HG03039 (cell line): ENCODE results near the gene NELL2.
"Not testable (repeated sequence)": the region's sequence is repeated elsewhere in the genome, so short reads cannot be mapped to it uniquely, and the experiment has no call there.

Experiments
- ATAC-seq: cut with Tn5 transposase; IDR thresholded peaks from one replicate; pipeline ENCODE4 v1.9.1; 2021; ENCODE audit warnings: mild to moderate bottlenecking, moderate library complexity; ENCODE audit not compliant: unreplicated experiment

The NELL2 gene

GRCh38 chr12:44779766-44780165 is 96.3 kb downstream of the NELL2 start:
- ATAC-seq = no peak

DNA sequence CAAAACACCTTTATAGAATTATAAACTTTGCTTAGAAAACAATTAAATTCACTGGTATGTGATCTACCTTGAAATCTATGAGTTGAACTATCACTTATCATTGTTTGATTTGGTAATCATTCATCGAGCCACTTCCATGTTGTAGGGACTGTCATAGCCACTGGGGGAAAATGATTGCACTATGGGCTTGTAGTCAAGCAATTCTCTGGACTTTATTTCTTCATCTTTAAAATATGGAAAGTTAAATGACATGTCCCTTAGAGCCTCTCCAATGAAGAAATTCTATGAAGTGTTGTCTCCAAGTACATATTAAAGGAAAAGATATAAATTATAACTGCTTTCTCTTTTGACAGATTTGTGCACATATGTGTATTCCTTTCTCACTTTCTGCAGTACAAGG is 97.3 kb downstream of the NELL2 start:
- ATAC-seq = no peak

- no peak for ATAC-seq
These were observed 99.1 kb downstream of the NELL2 start for GRCh38 chr12:44777044-44777443.

DNA sequence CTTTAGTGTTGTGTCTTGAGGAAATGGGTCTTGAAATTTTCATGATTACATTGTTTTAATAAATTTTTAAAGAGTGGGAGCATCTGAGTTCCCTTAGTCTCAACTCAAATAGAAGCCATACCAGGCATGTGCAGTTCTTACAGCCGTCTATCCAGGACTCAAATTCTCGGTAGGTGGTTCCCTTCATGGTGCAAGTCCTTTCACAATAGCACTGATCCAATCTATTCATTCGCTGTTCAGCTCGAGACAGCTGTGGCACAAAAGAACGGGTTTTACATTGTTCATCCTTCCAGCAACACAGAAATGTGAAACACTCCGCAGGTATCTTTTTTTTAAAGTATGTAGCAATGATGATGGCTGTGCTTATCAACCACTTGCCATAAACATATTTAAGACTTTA is 100.2 kb downstream of the NELL2 start:
- no peak for ATAC-seq

GRCh38 chr12:44774815-44775411 is 101.2 kb downstream of the NELL2 start:
- no peak for ATAC-seq

- ATAC-seq = no peak
These were observed 104.6 kb downstream of the NELL2 start for GRCh38 chr12:44771485-44772021.

DNA sequence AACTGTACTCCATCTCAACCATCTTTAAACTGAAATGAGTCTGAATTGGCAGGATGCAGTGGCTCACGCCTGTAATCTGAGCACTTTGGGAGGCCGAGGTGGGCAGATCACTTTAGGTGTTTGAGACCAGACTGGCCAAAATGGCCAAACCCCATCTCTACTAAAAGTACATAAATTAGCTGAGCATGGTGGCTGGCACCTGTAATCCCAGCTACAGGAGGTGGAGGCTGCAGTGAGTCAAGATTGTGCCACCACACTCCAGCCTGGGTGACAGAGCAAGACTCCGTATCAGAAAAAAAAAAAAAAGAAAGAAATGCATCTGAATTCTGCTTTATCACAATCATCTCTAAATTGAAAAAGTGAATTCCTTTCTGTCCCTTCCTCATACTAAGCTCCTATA is 110.3 kb downstream of the NELL2 start:
- no peak for ATAC-seq

DNA sequence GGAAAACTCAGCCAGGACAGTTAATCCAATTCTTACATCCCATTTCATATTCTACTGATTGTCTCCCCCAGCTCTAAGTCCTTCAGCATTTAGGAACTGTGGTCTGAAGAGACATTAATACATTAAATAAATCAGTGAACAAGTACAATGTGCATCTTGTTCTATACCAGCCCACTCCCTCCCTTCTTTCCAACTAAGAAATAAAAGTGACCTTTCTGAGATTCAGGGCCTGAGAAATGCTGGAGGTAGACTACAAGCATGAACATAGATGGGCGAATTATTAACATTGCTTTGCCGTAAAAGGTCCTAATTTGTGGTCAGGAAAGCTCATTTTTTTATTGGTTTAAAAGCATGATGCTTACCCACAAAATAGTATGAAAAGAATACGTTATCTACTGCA is 113.1 kb downstream of the NELL2 start:
- ATAC-seq = no peak

DNA sequence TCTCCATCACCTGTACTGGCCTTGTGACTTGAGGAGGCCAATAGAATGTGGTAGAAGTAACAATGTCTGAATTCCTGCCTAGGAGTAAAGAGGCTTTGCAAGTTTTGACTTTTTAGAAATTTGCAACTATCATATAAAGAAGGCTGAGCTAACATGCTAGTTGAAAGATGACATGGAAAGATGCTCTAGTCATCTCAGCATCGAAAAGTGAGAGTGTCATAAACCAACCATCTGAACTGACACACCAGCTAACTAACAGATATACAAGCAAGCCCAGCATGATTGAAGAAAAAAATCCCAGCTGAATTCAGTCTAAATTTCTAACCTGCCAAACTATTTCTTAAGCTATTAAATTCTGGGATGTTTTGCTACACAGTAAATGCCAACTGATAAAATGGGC is 116.8 kb downstream of the NELL2 start:
- ATAC-seq = no peak

DNA sequence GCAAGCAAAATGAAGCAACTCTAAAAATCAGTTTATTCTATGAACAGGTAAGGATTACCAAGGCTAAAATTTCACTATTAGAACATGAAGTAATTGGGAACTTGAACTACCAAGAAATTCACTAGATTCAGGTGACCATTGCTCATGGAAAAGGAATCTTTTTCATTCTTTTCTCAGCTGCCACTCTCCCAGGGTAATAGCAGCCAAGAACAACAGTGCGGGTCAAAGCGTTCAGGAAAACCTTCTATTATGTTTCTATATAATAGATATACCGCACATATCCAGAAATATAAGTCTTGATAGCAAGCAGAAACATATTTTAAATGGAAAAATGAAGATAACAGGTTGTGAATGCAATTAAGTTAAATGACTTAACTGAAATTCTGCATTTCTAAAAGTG is 125.6 kb downstream of the NELL2 start:
- ATAC-seq = no peak

GRCh38 chr12:44749566-44749965 is 126.5 kb downstream of the NELL2 start:
- ATAC-seq = no peak

DNA sequence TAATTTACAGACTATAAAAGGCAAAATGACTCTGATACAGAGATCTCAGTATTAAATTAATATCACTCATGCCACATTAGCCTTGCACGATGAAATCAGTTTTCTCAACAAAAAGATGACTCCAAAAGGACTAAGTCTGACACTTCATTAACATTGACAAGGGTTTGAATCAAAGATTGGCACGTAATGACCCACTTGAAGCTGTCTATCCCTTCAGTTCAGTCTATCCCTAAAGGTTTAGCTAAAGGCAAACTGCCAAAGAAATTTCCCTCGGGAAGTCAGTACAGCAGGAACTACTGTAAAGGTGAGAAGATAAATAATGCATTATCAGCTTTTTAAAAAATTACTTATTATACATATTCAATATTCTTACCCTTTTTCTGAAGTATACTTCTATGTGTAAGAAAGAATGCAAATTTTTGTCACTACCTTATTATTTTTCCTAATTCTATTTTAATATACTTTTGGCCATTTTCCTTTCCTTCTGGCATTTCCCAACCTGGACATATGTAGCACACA is 127.1 kb downstream of the NELL2 start:
- no peak for ATAC-seq

- ATAC-seq = not testable (repeated sequence)
These were observed 134.7 kb downstream of the NELL2 start for GRCh38 chr12:44741292-44741980.

DNA sequence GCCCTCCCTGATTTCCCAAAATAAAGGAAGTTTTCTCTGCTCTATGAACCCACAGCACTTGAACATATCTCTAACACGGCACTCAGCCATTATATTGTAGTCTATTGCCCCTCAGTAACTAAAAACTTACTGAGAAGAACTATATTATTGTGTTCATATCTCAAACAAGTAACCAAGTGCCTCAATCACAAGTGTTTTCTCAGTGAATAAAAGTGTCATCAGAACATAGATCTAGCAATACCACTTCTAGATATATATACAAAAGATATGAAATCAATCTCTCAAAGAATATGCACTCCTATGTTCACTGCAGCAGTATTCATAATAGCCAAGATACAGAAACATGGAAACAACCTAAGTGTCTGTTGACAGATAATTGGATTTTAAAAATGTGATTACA is 138.1 kb downstream of the NELL2 start:
- ATAC-seq = no peak

DNA sequence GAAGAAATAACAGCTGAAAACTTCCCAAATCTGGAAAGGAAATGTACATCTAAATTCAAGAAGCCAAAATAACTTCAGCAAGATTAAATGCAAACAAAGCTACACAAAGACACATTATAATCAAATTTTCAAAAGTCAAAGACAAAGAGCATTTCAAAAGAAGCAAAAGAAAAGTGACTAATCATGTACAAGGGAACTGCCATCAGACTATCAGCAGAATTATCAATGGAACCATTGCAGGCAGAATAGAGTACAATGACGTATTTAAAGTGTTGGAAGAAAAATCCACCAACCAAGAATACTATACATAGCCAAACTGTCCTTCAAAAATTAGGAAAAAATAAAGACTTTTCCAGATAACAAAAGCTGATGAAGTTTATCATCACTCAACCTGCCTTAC is 147.5 kb downstream of the NELL2 start:
- ATAC-seq = no peak

GRCh38 chr12:44720265-44720664 is 155.8 kb downstream of the NELL2 start:
- no peak for ATAC-seq

GRCh38 chr12:44717612-44718011 is 158.5 kb downstream of the NELL2 start:
- ATAC-seq = no peak

GRCh38 chr12:44716711-44717110 is 159.4 kb downstream of the NELL2 start:
- no peak for ATAC-seq

DNA sequence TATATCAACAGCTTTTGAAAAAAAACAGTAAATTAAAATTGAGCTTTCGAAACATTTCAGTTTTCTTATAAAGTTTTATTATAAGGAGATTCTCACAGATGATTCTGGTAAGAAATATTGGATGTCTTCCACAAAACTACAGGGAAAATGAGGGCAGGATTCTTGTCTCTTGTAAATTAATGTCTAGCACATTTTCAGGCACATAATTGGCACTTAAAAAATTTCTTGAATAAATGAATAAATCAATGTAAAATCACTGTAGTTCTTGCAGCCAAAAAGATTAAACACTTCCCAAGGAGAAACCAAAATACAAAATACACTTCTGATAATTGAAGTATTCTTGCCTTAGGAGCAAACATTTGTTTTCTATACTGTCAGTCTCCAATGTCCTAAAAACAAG is 164.4 kb downstream of the NELL2 start:
- no peak for ATAC-seq

- no peak for ATAC-seq
These were observed 166.9 kb downstream of the NELL2 start for GRCh38 chr12:44709166-44709565.

DNA sequence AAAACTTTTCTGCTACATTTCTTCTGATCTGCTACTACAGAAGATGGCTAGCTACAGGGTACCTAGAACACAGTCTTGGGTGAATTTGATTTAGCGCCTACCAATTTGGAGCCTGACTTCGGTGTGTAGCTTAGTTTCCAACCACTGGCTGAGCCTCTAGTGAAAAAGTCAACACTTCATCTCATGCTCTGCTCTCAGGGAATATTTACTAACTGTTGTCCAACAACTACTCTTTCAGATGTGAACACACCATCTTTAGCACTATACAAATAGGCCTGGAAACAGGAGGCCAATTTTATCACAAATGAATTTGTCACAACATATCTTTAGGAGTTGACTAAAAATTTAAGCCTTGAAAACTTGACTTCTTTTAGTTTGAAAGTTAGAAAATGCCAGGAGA is 167.9 kb downstream of the NELL2 start:
- ATAC-seq = no peak

GRCh38 chr12:44703182-44703910 is 172.8 kb downstream of the NELL2 start:
- ATAC-seq = no peak
